Ovary (tissue), 3 donors: ENCODE measurements around the gene SLC1A7.

Experiments used
- EP300 ChIP-seq: sonication (generic); formaldehyde crosslinking; IDR thresholded peaks from one replicate; pipeline ENCODE4 v1.6.1; 2017; ENCODE audit warnings: antibody characterized with exemption
- POLR2A ChIP-seq: fragments of 450-650 bp; IDR thresholded peaks from one replicate; pipeline ENCODE4 v1.6.1; 2017; ENCODE audit warnings: antibody characterized with exemption, mild to moderate bottlenecking, moderate library complexity
- TF ChIP-seq, protein P1 (sequence below), 3 donors: fragments of 450-650 bp in 2 of 3; fragments of 200-600 bp in 1 of 3; IDR thresholded peaks; one replicate each; pipeline versions ENCODE4 v1.5.1 to v1.8.0; 2016 to 2022; ENCODE audit warnings: antibody characterized with exemption in 3 of 3, mild to moderate bottlenecking in 1 of 3
- donor health status: DM: no; HTN: no; CAD: no.

DNA sequence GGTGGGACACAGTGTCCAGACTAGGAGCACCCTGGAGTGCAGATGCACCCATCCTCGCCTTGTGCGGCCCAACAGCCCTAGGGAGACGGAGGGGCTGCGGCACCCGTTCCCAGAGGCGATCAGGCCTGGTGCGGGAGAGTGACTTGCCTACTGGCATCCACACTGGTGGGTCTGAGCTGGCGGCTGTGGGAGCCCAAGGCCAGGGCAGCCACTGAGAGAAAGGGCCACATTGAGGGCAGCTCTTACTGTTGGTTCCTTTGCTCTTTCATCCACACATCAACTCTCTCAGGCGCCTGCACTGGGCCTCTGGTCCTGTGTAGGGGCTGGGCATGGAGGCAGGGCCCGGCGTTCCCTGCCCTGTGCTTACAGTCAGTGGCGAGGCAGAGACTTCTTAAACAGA, 71.8 kb downstream of the SLC1A7 start:
- TF ChIP-seq POLR2A (no peak), EP300 (no peak)
- TF ChIP-seq, protein P1, sequence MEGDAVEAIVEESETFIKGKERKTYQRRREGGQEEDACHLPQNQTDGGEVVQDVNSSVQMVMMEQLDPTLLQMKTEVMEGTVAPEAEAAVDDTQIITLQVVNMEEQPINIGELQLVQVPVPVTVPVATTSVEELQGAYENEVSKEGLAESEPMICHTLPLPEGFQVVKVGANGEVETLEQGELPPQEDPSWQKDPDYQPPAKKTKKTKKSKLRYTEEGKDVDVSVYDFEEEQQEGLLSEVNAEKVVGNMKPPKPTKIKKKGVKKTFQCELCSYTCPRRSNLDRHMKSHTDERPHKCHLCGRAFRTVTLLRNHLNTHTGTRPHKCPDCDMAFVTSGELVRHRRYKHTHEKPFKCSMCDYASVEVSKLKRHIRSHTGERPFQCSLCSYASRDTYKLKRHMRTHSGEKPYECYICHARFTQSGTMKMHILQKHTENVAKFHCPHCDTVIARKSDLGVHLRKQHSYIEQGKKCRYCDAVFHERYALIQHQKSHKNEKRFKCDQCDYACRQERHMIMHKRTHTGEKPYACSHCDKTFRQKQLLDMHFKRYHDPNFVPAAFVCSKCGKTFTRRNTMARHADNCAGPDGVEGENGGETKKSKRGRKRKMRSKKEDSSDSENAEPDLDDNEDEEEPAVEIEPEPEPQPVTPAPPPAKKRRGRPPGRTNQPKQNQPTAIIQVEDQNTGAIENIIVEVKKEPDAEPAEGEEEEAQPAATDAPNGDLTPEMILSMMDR (IDR thresholded peaks at IDR 0.05), result no peak
